ENCODE data around the gene RPL7L1. TPM values are rescaled to one million over a fixed set of nuclear protein-coding genes. Genes with fewer than 3 reads are reported as not detected.

The RPL7L1 gene
- total and polyA plus RNA-seq, 2 of the 13 experiments (the other 11 are each of a cell fraction or from before 2014, with no cell fraction given): 51.6 to 179 TPM

DNA sequence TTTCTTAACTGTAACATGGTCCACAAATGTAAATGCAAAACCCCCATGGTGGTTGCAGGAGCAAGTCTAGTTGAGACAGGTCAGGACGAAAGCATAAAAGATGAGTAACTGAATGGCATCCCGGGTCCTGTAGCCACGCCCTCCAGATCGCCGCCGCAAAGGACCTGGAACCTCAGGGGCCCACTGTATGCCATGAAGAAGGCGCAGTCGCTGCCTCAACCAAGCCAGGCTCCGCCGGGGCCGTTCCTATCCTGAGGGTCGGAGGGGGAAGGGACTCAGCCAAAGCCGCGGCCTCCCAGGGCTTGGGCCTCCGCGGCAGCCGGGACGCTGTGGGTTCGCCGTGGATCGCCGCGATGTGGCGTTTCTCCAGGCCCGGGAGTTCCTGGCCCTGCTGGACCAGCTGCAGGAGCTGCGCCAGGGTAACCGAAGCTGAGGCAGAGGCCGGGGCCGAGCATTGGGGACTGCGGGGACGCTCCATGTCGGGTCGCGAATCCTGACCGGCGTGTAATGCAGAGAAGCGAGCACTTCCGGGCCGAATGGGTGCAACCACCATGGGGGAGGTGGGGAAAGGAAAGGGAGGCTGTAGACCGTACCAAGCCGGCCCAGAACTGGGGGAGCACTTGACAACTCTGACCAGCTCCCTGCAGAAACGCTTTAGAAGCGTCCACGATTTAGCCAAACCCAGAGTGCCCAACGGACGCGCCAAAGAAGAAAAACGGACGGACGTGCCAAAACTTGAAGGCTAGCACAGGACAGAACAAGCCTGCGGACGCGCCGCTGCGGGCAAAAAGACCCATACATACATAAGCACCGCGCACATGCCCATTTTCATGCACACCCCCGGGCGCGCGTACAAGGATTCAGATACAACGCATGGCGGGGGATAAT is 11.1 kb downstream of the RPL7L1 start (continued):
- TF ChIP-seq HDAC2 (CRISPR knock-in tag; IDR thresholded peaks at IDR 0.05) (peak; percentile 39; the same call in 1 of the 2 replicates), HINFP (CRISPR knock-in tag; IDR thresholded peaks at IDR 0.05; ENCODE audit: low read depth) (peak; percentile 90), EED (CRISPR knock-in tag; IDR thresholded peaks at IDR 0.05) (peak; percentile 95), ZSCAN9 (CRISPR knock-in tag; IDR thresholded peaks at IDR 0.05; ENCODE audit: borderline replicate concordance) (peak; percentile 54; the same call in 1 of the 2 replicates), ZNF431 (CRISPR knock-in tag; IDR thresholded peaks at IDR 0.05; ENCODE audit: borderline replicate concordance, low read depth) (peak; percentile 93; the same call in 1 of the 2 replicates), EP300 (IDR thresholded peaks at IDR 0.05; ENCODE audit: low read depth in 2 of 2, low read length in 2 of 2) (no peak), EP300 (CRISPR knock-in tag; IDR thresholded peaks at IDR 0.05; ENCODE audit: borderline replicate concordance) (peak; percentile 50), FOXM1 (CRISPR knock-in tag; IDR thresholded peaks at IDR 0.05) (0 out of 2 replicates have a peak, but pooled peaks have one; percentile 22), ZNF329 (CRISPR knock-in tag; IDR thresholded peaks at IDR 0.05; ENCODE audit: low read depth) (no peak), POGZ (CRISPR knock-in tag; IDR thresholded peaks at IDR 0.05) (peak; percentile 68), ZNF83 (CRISPR knock-in tag; IDR thresholded peaks at IDR 0.05; ENCODE audit: borderline replicate concordance) (no peak; the same call in none of the 2 replicates), ARID3A (IDR thresholded peaks at IDR 0.05; ENCODE audit: low read depth, low read length) (no peak), ZNF264 (CRISPR knock-in tag; IDR thresholded peaks at IDR 0.05) (peak; percentile 80; the same call in 1 of the 2 replicates), RELA (CRISPR knock-in tag; IDR thresholded peaks at IDR 0.05) (peak; percentile 85; the same call in 1 of the 2 replicates), ZNF446 (CRISPR knock-in tag; IDR thresholded peaks at IDR 0.05) (peak; percentile 94), TFDP1 (CRISPR knock-in tag; IDR thresholded peaks at IDR 0.05; ENCODE audit: borderline replicate concordance) (0 out of 2 replicates have a peak, but pooled peaks have one; percentile 52), HOXD1 (CRISPR knock-in tag; IDR thresholded peaks at IDR 0.05) (peak; percentile 81; the same call in 1 of the 2 replicates), TGIF2 (CRISPR knock-in tag; IDR thresholded peaks at IDR 0.05) (peak; percentile 56; the same call in 1 of the 2 replicates)
- TF ChIP-seq, protein P1, sequence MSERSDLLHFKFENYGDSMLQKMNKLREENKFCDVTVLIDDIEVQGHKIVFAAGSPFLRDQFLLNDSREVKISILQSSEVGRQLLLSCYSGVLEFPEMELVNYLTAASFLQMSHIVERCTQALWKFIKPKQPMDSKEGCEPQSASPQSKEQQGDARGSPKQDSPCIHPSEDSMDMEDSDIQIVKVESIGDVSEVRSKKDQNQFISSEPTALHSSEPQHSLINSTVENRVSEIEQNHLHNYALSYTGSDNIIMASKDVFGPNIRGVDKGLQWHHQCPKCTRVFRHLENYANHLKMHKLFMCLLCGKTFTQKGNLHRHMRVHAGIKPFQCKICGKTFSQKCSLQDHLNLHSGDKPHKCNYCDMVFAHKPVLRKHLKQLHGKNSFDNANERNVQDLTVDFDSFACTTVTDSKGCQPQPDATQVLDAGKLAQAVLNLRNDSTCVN (CRISPR knock-in tag; IDR thresholded peaks at IDR 0.05; ENCODE audit: borderline replicate concordance): no peak
- TF ChIP-seq, protein P2, sequence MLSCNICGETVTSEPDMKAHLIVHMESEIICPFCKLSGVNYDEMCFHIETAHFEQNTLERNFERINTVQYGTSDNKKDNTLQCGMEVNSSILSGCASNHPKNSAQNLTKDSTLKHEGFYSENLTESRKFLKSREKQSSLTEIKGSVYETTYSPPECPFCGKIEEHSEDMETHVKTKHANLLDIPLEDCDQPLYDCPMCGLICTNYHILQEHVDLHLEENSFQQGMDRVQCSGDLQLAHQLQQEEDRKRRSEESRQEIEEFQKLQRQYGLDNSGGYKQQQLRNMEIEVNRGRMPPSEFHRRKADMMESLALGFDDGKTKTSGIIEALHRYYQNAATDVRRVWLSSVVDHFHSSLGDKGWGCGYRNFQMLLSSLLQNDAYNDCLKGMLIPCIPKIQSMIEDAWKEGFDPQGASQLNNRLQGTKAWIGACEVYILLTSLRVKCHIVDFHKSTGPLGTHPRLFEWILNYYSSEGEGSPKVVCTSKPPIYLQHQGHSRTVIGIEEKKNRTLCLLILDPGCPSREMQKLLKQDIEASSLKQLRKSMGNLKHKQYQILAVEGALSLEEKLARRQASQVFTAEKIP (CRISPR knock-in tag; IDR thresholded peaks at IDR 0.05; ENCODE audit: borderline replicate concordance): no peak
